ENCODE results near the gene MPPE1.

The MPPE1 gene

DNA sequence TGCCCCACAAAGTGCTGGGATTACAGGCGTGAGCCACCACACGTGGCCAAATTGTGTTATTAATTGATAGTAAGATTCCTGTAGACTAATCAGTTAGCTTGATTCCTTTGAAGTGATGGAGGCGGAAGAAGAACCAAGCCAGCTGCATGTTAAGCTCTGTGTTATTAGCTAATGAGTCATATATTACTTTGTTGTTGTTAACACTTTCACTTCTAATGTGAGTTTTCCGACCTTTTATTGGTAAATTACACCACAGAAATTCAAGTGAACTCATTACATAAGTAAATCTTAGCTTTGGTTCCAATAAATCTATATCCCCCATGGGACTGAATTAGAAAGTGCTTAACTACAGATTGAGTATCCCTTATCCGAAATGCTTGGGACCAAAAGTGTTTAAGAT, 36.6 kb downstream of the MPPE1 start (continued):
- no peak for TF ChIP-seq CSDC2 (CRISPR knock-in tag; IDR thresholded peaks at IDR 0.05)
- TF ChIP-seq, protein P1, sequence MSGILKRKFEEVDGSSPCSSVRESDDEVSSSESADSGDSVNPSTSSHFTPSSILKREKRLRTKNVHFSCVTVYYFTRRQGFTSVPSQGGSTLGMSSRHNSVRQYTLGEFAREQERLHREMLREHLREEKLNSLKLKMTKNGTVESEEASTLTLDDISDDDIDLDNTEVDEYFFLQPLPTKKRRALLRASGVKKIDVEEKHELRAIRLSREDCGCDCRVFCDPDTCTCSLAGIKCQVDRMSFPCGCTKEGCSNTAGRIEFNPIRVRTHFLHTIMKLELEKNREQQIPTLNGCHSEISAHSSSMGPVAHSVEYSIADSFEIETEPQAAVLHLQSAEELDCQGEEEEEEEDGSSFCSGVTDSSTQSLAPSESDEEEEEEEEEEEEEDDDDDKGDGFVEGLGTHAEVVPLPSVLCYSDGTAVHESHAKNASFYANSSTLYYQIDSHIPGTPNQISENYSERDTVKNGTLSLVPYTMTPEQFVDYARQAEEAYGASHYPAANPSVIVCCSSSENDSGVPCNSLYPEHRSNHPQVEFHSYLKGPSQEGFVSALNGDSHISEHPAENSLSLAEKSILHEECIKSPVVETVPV (CRISPR knock-in tag; IDR thresholded peaks at IDR 0.05): no peak

DNA sequence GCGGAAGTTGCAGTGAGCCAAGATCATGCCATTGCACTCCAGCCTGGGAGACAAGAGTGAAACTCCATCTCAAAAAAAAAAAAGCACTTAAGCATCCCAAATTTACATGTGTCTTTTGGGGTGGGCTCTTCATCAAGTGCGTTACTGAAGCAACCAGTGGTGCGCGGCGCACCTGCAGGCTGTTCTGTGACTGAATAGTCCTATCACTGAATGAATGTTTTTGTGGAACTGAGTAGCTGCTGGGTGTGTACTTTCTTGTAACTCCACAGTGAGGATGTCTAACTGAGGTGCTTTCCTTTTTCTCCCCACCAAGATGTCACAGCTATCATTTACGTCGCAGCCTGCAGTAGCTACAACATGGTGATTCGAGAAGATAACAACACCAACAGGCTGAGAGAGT, 39.9 kb downstream of the MPPE1 start:
- ATAC-seq: no peak
- TF ChIP-seq, protein P1 (CRISPR knock-in tag; IDR thresholded peaks at IDR 0.05): no peak
- TF ChIP-seq ZFP3 (CRISPR knock-in tag; IDR thresholded peaks at IDR 0.05) (no peak), GLIS3 (CRISPR knock-in tag; IDR thresholded peaks at IDR 0.05) (no peak), ZNF8 (CRISPR knock-in tag; IDR thresholded peaks at IDR 0.05) (no peak), ZC3H10 (CRISPR knock-in tag; IDR thresholded peaks at IDR 0.05) (no peak), CSDC2 (CRISPR knock-in tag; IDR thresholded peaks at IDR 0.05) (no peak), ISL1 (CRISPR knock-in tag; IDR thresholded peaks at IDR 0.05) (no peak)
- TF ChIP-seq, protein P2, sequence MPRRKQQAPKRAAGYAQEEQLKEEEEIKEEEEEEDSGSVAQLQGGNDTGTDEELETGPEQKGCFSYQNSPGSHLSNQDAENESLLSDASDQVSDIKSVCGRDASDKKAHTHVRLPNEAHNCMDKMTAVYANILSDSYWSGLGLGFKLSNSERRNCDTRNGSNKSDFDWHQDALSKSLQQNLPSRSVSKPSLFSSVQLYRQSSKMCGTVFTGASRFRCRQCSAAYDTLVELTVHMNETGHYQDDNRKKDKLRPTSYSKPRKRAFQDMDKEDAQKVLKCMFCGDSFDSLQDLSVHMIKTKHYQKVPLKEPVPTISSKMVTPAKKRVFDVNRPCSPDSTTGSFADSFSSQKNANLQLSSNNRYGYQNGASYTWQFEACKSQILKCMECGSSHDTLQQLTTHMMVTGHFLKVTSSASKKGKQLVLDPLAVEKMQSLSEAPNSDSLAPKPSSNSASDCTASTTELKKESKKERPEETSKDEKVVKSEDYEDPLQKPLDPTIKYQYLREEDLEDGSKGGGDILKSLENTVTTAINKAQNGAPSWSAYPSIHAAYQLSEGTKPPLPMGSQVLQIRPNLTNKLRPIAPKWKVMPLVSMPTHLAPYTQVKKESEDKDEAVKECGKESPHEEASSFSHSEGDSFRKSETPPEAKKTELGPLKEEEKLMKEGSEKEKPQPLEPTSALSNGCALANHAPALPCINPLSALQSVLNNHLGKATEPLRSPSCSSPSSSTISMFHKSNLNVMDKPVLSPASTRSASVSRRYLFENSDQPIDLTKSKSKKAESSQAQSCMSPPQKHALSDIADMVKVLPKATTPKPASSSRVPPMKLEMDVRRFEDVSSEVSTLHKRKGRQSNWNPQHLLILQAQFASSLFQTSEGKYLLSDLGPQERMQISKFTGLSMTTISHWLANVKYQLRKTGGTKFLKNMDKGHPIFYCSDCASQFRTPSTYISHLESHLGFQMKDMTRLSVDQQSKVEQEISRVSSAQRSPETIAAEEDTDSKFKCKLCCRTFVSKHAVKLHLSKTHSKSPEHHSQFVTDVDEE (CRISPR knock-in tag; IDR thresholded peaks at IDR 0.05): no peak
- TF ChIP-seq, protein P3, sequence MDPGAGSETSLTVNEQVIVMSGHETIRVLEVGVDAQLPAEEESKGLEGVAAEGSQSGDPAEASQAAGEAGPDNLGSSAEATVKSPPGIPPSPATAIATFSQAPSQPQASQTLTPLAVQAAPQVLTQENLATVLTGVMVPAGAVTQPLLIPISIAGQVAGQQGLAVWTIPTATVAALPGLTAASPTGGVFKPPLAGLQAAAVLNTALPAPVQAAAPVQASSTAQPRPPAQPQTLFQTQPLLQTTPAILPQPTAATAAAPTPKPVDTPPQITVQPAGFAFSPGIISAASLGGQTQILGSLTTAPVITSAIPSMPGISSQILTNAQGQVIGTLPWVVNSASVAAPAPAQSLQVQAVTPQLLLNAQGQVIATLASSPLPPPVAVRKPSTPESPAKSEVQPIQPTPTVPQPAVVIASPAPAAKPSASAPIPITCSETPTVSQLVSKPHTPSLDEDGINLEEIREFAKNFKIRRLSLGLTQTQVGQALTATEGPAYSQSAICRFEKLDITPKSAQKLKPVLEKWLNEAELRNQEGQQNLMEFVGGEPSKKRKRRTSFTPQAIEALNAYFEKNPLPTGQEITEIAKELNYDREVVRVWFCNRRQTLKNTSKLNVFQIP (CRISPR knock-in tag; IDR thresholded peaks at IDR 0.05; ENCODE audit: borderline replicate concordance, low read depth): no peak

DNA sequence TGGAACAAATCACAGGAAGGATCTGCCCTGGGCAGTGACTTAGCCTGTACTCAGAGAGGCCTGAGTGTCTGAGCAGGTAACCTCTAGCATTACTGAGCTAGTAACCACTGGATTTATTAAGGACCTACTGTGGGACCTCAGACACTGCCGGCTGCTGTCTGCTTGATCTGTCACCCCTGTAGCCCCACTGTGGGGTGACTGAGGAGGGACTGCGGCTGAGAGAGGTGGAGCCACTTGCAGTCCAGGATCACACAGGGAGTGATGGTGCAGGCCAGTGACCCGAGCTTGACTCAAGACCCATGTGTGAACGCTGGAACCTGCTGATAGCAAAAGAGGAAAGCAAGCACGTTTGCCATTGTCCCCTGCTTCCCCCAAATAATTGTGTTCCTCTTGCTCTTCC, 41.4 kb downstream of the MPPE1 start:
- TF ChIP-seq, protein P4, sequence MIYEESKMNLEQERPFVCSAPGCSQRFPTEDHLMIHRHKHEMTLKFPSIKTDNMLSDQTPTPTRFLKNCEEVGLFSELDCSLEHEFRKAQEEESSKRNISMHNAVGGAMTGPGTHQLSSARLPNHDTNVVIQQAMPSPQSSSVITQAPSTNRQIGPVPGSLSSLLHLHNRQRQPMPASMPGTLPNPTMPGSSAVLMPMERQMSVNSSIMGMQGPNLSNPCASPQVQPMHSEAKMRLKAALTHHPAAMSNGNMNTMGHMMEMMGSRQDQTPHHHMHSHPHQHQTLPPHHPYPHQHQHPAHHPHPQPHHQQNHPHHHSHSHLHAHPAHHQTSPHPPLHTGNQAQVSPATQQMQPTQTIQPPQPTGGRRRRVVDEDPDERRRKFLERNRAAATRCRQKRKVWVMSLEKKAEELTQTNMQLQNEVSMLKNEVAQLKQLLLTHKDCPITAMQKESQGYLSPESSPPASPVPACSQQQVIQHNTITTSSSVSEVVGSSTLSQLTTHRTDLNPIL (CRISPR knock-in tag; IDR thresholded peaks at IDR 0.05; ENCODE audit: low read depth): no peak
- TF ChIP-seq ARNTL (CRISPR knock-in tag; IDR thresholded peaks at IDR 0.05; ENCODE audit: borderline replicate concordance, low read depth) (no peak), PPARA (CRISPR knock-in tag; IDR thresholded peaks at IDR 0.05; ENCODE audit: borderline replicate concordance) (no peak), SNAI2 (CRISPR knock-in tag; IDR thresholded peaks at IDR 0.05) (no peak)
- peak; percentile 27; the same call in 2 of the 3 replicates for ATAC-seq

DNA sequence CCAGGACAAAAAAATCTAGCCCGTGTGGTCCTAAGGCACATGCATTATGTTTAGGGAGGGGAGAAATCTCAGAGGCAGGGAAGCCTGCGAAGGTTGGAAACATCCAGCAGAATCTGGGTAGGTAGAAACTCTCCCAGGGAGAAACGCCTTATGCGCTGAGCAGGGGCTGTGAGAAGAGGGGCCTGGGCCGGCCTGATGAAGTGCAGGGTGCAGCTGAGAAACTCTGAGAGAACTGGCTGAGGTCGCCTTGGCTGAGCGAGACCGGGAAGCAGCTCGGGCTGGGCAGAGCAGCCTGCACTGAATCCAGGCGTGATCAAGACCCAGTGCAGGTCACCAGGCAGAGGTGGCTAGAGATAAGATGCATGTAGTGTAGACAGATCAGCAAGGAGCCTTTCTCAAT, 41.8 kb downstream of the MPPE1 start:
- ATAC-seq: no peak; the same call in 2 of the 3 replicates
- TF ChIP-seq ZFP3 (CRISPR knock-in tag; IDR thresholded peaks at IDR 0.05) (no peak), ARNTL (CRISPR knock-in tag; IDR thresholded peaks at IDR 0.05; ENCODE audit: borderline replicate concordance, low read depth) (no peak), PPARA (CRISPR knock-in tag; IDR thresholded peaks at IDR 0.05; ENCODE audit: borderline replicate concordance) (no peak), GLIS3 (CRISPR knock-in tag; IDR thresholded peaks at IDR 0.05) (no peak), OSR1 (CRISPR knock-in tag; IDR thresholded peaks at IDR 0.05) (no peak), ZNF565 (CRISPR knock-in tag; conservative IDR thresholded peaks at IDR 0.05; ENCODE audit: low read depth) (no peak)
- TF ChIP-seq, protein P4 (CRISPR knock-in tag; IDR thresholded peaks at IDR 0.05; ENCODE audit: low read depth): no peak
- TF ChIP-seq, protein P1 (CRISPR knock-in tag; IDR thresholded peaks at IDR 0.05): no peak
